ENCODE measurements around the gene GCC1. TPM values are rescaled to one million over a fixed set of nuclear protein-coding genes. Genes with fewer than 3 reads are reported as not detected.
A peak's percentile ranks its signal among the peaks of the same experiment; 100 is the strongest.

GCC1 gene
- total RNA-seq, 1 experiment from 2014 or later, result 25.2 TPM

DNA sequence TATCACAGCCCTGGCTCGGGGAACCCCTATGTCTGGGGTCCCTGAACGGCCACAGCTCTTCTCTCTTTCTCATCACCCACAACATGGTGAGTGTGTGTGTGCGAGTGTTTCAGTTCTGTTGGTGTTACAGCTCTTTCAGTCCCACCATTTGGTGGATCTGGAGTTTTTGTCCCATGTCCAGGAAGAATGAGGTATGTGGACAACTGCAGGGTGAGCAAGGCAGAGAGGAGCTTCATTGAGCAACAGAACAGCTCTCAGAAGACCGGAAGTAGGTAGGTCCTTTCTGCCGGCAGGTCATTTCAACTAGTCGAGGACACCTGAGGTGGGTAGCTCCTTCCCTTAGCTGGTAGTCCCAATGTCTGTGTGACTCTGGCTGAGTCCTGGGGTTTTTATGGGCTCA, 23.1 kb upstream of the GCC1 start:
- TF ChIP-seq, protein P1, sequence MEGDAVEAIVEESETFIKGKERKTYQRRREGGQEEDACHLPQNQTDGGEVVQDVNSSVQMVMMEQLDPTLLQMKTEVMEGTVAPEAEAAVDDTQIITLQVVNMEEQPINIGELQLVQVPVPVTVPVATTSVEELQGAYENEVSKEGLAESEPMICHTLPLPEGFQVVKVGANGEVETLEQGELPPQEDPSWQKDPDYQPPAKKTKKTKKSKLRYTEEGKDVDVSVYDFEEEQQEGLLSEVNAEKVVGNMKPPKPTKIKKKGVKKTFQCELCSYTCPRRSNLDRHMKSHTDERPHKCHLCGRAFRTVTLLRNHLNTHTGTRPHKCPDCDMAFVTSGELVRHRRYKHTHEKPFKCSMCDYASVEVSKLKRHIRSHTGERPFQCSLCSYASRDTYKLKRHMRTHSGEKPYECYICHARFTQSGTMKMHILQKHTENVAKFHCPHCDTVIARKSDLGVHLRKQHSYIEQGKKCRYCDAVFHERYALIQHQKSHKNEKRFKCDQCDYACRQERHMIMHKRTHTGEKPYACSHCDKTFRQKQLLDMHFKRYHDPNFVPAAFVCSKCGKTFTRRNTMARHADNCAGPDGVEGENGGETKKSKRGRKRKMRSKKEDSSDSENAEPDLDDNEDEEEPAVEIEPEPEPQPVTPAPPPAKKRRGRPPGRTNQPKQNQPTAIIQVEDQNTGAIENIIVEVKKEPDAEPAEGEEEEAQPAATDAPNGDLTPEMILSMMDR (conservative IDR thresholded peaks at IDR 0.05), result no peak
- no peak for TF ChIP-seq EZH2 (IDR thresholded peaks at IDR 0.05; ENCODE audit: low read depth)
- Histone ChIP-seq H3K79me2 (ENCODE audit: low read depth) (no peaks in the 10 kb centered on the region), H3K4me3 (no peak overlapping the region), H3K4me2 (no peak overlapping the region), H2AFZ (no peak overlapping the region), H3K4me1 (replicated peaks; ENCODE audit: insufficient read depth) (no peaks in the 10 kb centered on the region), H3K9me3 (ENCODE audit: insufficient read depth, low read depth) (no peaks in the 10 kb centered on the region; the same call in 1 of the 2 replicates), H3K27ac (no peak overlapping the region), H3K36me3 (ENCODE audit: low read depth) (no peaks in the 10 kb centered on the region), H3K27me3 (ENCODE audit: insufficient read depth, low read depth) (peaks cover 26% of the 10 kb centered on the region), H3F3A (ENCODE audit: insufficient read depth, low read depth) (no peaks in the 10 kb centered on the region), H4K20me1 (ENCODE audit: insufficient read depth) (no peaks in the 10 kb centered on the region), H3K9me2 (ENCODE audit: insufficient read depth) (no peaks in the 10 kb centered on the region)
- intact Hi-C loops (cut with micrococcal nuclease; ENCODE audit: unreplicated experiment), result no loop called here
- ChIA-PET POLR2A (ENCODE audit: unreplicated experiment) (no interaction called here), CTCF (no interaction called here)
- no peak for DNase-seq
- BruUV-seq (replicated peaks), result no TSS peak

DNA sequence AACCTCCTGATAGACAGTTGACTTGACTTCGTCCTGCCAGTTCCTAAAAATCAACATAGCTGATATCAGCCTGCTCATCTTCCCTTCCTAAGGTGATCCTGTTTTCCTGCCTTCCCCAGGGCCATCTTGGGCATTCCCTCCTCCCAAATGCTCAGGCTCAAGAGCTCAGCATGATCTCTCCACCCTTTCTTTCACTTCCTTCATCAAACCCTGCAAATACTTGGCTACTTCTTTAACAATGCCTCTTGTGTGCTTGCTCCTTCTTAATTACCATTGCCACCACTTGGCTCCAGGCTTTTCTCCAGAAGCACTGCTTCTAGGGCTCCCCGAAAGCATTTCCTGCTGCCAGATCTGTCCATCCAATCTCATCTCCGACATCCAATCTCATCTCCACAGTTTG, 15.5 kb upstream of the GCC1 start:
- no peak overlapping the region for H3K4me2 ChIP-seq
- H3K4me3 ChIP-seq, result no peak overlapping the region
- H3K9me2 ChIP-seq (ENCODE audit: insufficient read depth), result no peaks in the 10 kb centered on the region
- H3F3A ChIP-seq (ENCODE audit: insufficient read depth, low read depth), result no peaks in the 10 kb centered on the region
- DNase-seq, result no peak
- POLR2A ChIA-PET (ENCODE audit: unreplicated experiment), result interaction anchor here (0.6 kb wide), 1 partner anchor 9 kb away, joined by 8 read pairs; no protein-coding TSS in a partner anchor
- TF ChIP-seq, protein P1 (conservative IDR thresholded peaks at IDR 0.05), result no peak
- TF ChIP-seq EZH2 (IDR thresholded peaks at IDR 0.05; ENCODE audit: low read depth), result no peak
- no peak overlapping the region for H3K27ac ChIP-seq
- H3K79me2 ChIP-seq (ENCODE audit: low read depth), result no peaks in the 10 kb centered on the region
- CTCF ChIA-PET, result no interaction called here
- no peaks in the 10 kb centered on the region for H3K36me3 ChIP-seq (ENCODE audit: low read depth)
- no peak overlapping the region for H2AFZ ChIP-seq
- H3K9me3 ChIP-seq (ENCODE audit: insufficient read depth, low read depth), result no peaks in the 10 kb centered on the region; the same call in 1 of the 2 replicates
- BruUV-seq (replicated peaks), result no TSS peak
- H4K20me1 ChIP-seq (ENCODE audit: insufficient read depth), result no peaks in the 10 kb centered on the region
- intact Hi-C loops (cut with micrococcal nuclease; ENCODE audit: unreplicated experiment), result no loop called here
- no peaks in the 10 kb centered on the region for H3K4me1 ChIP-seq (replicated peaks; ENCODE audit: insufficient read depth)
- H3K27me3 ChIP-seq (ENCODE audit: insufficient read depth, low read depth), result peaks cover 18% of the 10 kb centered on the region; the same call in 1 of the 2 replicates

DNA sequence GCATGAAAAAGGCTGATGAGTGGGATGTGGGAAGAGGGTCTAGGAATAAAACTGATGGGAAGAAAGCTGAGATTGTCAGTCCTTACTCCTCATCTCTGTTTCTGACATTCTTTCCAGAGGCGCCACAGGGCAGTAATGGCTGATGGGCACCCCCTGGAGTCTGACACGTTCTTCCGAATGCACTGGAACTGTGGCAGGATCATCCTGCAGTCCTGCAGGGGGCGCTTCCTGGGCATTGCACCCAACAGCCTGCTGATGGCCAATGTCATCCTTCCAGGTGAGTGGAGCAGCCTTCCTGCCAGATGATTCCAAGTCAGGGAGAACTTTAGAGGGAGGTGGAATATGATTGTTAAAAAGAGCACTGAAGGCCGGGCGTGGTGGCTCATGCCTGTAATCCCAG, 12.9 kb upstream of the GCC1 start:
- intact Hi-C loops (cut with micrococcal nuclease; ENCODE audit: unreplicated experiment), result no loop called here

More for the DNA sequence above, 12.9 kb upstream of the GCC1 start:
- H3K79me2 ChIP-seq (ENCODE audit: low read depth), result no peaks in the 10 kb centered on the region
- H3K4me1 ChIP-seq (replicated peaks; ENCODE audit: insufficient read depth), result no peaks in the 10 kb centered on the region
- POLR2A ChIA-PET (ENCODE audit: unreplicated experiment), result no interaction called here
- no peak overlapping the region for H3K4me2 ChIP-seq
- no peak overlapping the region for H3K27ac ChIP-seq
- no peak overlapping the region for H3K4me3 ChIP-seq
- no peaks in the 10 kb centered on the region for H3K36me3 ChIP-seq (ENCODE audit: low read depth)
- H4K20me1 ChIP-seq (ENCODE audit: insufficient read depth), result no peaks in the 10 kb centered on the region
- TF ChIP-seq, protein P1 (conservative IDR thresholded peaks at IDR 0.05), result peak; percentile 41; the same call in 1 of the 2 replicates
- no peak for TF ChIP-seq EZH2 (IDR thresholded peaks at IDR 0.05; ENCODE audit: low read depth)
- no peak for DNase-seq
- no peaks in the 10 kb centered on the region for H3K9me2 ChIP-seq (ENCODE audit: insufficient read depth)
- BruUV-seq (replicated peaks), result no TSS peak
- H2AFZ ChIP-seq, result no peak overlapping the region
- no peaks in the 10 kb centered on the region for H3K9me3 ChIP-seq (ENCODE audit: insufficient read depth, low read depth)
- H3F3A ChIP-seq (ENCODE audit: insufficient read depth, low read depth), result no peaks in the 10 kb centered on the region
- peaks cover 18% of the 10 kb centered on the region; the same call in 1 of the 2 replicates for H3K27me3 ChIP-seq (ENCODE audit: insufficient read depth, low read depth)
- CTCF ChIA-PET, result no interaction called here

Data from PC-9 (cell line).